COR-L47 (cell line): ENCODE results near the gene SLC33A1.
"Not testable (repeated sequence)": the region's sequence is repeated elsewhere in the genome, so short reads cannot be mapped to it uniquely, and the experiment has no call there.

Experiments
- DNase-seq: peaks from one replicate; lab custom pipeline; 2025; lab: John Stamatoyannopoulos, UW

The SLC33A1 gene

DNA sequence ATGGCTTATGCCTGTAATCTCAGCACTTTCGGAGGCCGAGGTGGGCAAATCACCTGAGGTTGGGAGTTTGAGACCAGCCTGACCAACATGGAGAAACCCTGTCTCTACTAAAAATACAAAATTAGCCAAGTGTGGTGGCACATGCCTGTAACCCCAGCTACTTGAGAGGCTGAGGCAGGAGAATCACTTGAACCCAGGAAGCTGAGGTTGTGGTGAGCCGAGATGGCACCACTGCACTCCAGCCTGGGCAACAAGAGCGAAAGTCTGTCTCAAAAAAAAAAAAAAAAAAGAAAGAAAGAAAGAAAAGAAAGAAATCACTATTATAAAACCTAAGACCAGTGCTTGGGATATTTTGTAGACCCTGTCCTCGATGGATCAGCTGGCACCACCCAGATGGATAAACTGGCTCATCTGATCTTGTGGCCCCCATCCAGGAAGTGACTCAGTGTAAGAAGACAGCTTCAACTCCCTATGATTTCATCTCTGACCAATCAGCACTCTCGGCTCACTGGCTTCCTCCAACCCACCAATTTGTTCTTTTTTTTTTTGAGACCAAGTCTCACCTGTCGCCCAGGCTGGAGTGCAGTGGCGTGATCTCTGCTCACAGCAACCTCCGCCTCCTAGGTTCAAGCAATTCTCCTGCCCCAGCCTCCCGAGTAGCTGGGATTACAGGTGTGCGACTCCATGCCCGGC, 8.2 kb upstream of the SLC33A1 start:
- not testable (repeated sequence) for DNase-seq

DNA sequence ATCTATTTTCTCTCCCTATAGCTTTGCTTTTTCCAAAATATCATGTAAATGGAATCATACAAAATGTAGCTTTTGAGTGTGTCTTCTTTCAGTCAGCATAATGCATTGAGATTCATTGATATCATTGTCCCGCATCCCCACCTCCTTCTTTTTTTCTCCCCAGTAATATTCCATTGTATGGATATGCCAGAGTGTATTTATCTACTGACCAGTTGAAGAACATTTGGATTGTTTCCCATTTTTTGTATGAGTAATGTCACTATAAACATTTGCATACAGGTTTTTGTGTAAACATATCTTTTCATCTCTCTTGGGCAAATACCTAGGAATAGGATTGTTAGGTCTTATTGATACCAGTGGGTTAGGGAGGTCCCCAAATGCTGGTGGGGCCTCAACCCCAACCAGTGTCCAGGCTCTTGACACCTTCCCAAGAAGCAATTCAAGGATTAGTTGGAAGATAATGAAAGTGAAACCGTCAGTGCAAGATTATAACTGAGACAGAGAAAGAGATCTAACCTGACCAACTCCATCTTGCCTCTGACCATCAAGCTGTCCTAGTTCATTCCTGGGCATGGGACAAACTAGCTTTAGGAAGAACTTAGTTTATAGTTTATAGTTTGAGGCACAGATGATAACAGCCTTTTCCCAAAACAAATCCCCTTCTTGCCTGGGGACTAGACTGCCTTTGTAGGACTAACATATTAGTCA, 7.4 kb upstream of the SLC33A1 start:
- DNase-seq: no peak

DNA sequence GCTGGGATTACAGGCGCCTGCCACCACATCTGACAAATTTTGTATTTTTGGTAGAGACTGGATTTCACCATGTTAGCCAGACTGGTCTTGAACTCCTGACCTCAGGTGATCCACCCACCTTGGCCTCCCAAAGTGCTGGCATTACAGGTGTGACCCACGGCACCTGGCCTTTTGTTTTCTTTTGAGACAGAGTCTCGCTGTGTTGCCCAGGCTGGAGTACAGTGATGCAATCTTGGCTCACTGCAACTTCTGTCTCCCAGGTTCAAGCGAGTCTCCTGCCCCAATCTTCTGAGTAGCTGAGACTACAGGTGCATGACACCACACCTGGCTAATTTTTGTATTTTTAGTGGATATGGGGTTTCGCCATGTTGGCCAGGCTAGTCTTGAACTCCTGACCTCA, 6.2 kb upstream of the SLC33A1 start:
- not testable (repeated sequence) for DNase-seq

DNA sequence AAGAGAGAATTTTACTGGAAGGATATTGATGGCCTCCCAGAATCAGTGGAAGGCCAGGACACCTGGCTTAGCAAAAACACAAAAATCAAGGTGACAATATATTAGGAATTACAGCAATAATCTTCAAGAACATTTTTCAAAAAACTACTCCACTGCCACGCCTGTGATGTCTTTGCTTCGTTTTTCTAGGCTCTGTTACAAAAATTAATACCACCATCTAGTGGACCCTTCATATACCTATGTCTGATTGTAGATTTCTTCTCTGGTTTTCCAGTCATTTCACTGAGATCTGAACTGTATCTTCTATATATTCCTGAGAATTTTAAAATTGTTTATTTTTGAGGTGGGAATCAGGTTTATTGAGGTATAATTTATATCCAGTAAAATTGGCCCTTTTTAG, 5.6 kb upstream of the SLC33A1 start:
- peak; percentile 48 for DNase-seq

DNA sequence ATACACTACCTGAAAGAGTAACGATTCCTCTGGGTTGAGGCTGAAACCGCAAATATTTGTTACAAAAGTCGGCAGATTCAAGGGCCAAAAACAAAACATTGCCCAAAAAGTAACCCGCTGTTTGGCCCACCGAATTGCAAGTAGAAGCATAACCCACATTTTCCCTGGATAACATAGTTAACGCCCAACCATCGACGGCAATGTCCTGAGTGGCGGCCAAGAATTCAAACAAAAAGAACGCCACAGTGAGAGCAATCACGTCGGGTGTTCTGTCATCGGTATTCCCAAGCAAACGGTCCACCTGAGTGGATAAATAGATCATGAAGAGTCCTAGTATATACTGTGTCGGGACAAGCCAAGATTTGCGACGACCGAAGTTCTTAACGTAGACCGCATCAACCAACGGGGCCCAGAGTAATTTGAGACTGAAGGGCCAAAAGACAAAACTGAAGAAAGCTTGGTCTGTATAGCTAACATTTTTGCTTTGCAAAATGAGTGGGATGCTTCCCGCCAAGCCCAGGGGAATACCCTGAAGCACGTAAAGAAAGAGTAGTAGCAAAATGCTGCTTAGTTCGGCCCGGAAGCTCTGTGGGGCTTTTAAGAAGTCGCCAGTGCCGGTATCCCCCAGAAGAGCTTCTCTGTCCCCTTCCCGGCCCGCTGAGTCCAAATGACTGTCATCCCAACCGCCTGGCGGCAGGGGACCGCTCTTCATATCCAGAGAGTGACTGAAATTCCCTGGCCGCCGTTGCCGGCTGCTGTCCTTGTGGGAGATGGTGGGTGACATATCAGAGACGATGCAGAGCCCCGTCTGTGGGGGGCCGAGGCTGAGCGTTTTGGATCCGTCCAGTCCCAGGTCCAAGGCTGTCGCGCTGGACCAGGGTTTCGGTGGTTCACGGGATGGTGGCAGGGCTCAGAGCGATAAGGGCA, 750 bp downstream of the SLC33A1 start:
- peak; percentile 20 for DNase-seq

DNA sequence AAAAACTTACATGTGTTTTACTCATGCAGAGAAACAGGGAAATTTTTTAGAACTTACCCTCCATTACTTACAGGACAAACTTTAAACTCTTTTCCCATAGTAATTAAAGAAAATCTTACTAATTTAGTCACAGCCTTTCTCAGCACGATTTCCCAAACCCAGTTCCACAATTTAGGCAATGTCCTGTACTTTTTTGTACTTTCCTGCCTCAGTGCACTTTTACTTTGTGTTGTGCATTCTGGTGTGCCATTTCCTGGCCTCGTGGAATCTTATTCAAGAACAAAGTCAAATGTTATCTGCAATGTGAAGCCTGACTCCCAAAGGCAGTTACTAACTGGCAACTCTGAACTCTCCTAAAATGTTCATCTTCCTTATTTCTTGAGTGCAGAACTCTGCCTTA, 1.9 kb downstream of the SLC33A1 start:
- DNase-seq: no peak

DNA sequence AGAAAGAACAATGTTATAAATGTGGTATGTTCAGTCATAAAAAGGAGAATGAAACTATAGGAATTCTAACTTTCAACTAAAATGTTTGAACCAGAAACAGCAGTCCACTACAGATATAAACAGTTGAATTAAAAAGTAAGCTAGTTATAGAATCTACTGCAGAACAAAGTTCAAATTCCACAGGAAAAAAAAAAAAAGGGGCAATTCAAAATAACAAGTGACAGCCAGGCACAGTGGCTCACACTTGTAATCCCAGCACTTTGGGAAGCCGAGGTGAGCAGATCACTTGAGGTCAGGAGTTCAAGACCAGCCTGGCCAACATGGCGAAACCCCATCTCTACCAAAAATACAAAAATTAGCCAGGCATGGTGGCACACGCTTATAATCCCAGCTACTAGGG, 4.8 kb downstream of the SLC33A1 start:
- not testable (repeated sequence) for DNase-seq

DNA sequence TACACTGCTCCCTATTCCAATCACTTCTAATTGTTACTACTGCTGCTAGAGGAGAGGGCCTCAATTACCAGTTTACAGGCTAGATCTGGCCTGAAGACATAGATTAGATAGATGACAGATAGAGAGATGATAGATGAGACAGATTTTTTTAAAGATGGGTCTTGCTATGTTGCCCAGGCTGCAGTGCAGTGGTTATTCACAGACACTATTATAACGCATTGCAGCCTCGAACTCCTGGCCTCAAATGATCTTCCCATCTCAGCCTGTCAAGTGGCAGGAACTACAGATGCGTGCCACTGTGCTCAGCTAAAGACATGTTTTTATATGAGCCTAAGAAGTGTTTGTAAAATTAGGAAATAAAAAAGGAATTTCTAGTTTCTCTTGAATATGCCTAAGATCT, 6.2 kb downstream of the SLC33A1 start:
- DNase-seq: no peak

DNA sequence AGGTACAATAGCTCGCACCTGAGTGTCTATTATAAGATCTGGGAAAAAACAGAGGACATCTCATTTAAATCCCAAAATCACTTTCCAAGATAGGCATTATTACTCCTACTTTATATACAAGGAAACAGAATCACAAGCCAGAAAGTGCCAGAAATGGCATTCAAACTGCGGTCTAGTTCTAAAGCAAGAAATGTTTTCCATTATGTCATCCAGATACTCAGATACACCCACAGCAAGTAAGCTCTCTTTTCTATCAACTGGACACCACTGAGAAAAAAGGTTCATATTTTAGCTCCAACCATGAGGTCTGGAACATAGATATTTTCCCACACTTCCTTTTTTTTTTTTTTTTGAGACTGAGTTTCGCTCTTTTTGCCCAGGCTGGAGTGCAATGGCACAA, 8.1 kb downstream of the SLC33A1 start:
- DNase-seq: no peak

DNA sequence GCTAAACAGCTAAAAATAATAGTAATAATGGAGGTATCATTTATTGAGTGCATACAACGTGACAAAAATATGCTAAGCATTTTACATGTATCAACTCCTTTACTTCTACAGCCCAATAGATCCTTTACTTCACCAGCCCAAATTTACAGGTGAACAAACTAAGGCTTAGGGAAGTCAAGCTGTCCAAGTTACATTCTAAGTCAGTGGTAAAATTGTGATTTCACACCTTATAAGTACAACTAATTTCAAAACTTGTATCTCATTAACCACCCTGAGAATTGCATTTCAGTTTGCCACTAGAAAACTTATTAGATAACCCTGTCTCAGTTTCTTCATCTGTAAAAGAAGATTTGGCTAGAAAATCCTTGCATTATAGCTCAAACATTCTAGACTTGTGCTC, 10.7 kb downstream of the SLC33A1 start:
- DNase-seq: no peak

DNA sequence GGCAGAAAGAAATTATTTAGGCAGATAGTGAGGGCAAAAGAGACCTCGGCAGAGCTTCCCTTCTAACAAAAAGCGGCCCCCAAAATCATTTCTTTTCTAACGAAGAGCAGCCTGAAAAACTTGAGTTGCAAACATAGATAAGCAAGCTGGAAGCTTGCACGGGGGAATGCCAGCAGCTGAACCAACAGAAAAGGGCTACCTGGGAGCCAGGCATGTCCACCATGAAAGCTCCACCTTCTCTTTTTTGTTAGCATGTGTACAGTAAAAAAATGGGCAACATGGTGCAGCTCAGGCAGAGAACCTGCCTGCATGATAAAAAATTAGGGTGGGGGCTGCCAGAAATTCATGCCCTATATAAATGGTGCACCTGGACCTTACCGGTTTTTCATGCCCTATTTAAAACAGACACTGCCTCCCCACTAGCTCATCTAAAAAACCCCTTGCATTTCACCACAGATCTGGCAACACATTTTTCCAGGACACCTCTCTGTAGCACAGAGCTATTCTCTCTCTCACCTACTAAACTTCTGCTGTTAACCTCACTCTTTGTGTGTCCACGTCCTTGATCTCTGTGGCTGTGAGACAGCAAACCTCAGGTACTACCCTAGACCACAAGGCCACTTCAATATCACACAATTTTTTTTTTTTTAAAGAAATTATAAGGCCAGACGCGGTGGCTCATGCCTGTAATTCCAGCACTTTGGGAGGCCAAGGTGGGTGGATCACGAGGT, 18.7 kb downstream of the SLC33A1 start:
- DNase-seq: no peak

DNA sequence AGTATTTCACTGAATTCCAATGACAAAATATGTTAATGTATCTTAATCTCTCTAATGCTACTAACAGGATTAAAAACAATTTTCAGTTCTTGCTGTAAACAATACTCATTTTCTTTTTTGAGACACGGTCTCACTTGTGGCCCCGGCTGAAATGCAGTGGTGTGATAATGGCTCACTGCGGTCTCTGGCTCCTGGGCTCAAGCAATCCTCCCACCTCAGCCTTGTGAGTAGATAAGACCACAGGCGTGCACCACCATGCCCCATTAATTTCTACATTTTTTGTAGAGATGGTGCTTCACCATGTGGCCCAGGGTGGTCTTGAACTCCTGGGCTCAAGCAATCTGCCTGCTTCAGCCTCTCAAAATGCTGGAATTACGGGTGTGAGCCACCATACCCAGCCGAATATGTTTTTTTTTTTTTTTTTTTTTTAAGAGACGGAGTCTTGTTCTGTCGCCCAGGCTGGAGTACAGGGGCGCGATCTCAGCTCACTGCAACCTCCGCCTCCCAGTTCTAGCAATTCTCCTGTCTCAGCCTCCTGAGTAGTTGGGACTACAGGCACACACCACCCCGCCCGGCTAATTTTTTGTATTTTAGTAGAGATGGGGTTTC, 25.6 kb downstream of the SLC33A1 start:
- DNase-seq: not testable (repeated sequence)

DNA sequence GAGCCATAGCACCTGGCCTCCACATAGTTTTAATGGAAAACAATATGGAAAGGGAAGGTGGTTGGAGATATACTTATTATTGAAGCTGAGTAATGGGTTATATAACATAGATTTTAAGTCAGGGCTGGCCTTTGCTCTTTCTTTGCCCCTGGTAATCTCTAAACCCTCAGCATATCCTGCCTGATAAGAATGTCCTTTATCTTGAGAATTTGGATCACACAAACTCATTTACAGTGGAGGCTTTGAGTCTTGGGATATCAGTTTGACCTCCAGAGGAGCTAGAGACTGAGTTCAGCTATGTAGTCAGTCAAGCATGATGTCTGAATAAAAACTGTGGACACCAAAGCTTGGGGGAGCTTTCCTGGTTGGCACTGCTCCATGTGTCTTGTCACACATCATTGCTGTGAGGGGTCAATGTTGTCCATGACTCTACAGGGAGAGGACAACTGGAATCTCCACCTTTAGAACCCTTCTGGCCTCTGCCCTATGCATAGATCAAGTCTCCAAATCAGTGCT, 39.1 kb downstream of the SLC33A1 start:
- DNase-seq: no peak

DNA sequence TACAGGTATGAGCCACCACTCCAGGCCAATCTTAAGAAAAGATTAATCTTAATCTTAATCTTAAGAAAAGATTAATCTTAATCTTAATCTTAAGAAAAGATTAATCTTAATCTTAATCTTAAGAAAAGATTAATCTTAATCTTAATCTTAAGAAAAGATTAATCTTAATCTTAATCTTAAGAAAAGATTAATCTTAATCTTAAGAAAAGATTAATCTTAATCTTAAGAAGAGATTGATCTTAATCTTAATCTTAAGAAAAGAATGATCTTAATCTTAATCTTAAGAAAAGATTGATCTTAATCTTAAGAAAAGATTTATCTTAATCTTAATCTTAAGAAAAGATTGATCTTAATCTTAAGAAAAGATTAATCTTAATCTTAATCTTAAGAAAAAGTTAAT, 41.0 kb downstream of the SLC33A1 start:
- DNase-seq: not testable (repeated sequence)

DNA sequence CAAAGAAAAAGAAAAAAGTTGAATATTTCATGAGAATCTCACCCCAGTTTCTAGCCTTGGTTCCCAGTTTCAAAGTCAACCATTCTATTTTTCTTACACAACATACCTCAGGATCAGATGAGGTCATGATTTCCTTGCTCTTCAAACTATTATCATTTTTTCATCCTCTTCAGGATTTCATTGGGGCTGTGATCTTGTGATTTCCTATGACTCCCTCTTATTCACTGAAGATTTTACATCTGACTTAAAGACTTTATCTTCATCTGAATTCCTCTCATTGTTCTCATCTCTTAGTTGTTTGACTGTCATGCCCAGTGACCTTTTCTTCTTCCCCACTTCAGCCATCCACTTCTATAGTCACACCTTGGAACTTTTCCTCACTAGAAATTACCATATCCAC, 45.0 kb downstream of the SLC33A1 start:
- no peak for DNase-seq

DNA sequence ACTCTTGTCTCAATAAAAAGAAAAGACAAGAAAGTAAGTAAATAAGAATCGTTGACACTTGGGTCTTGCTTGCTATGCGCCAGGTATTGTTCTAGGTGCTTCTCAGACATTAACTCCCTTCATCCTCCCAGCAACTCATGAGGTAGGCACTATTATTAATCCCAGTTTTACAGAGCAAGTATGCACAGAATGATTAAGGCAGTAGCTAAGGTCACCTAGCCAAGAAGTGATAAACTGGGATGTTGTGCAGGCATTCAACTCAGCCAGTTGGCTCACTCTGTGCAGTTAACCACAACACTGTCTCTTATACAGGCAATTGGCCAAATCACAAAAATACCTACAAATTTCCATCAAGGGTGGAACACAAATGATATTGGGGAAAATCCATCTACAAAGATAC, 46.4 kb downstream of the SLC33A1 start:
- DNase-seq: no peak

DNA sequence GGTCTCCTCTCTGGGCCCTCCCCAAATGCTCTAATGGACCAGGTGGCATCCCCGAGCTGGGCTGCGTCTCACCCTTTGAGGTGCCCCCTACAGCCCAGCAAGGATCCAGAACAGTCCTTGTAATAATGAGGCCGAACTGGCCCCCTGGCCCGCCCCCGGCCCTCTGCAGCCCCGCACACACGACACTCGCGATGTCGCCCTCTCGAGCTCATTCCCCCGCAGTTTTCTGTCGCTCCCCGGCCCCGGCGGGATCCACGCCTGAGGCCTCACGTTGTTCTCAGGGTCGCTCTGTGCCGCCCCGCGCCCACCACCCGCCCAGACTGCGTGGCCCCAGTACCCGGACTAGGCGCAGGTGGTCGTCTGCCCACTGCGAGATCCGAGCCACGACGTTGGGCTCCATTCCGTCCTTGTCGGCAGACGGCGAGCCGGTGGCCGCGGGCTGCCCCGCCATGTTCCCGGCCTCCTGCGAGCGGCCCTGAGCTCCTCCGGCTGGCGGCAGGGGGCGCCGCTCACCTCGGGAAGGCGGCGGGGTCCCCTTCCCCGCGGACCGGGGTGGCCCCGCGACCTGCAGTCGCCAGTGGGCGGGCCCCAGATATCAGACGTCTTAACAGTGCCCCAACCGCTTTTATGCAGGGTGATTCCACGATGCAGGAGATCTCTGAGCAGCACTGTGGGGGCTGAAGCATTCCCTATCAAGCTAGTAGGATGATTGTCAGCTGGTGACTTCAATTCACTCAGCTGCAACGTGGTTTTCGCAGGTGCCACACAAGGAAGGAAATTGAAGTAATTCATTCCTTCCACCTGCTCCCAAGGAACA, 48.2 kb downstream of the SLC33A1 start, which contains the start of gene C3orf33:
Gene C3orf33, minus strand, starts transcription at position 477 of the 817 bp plus-strand sequence. Its CDS starts 26 bp downstream, at position 451.
- peak; percentile 64 for DNase-seq

DNA sequence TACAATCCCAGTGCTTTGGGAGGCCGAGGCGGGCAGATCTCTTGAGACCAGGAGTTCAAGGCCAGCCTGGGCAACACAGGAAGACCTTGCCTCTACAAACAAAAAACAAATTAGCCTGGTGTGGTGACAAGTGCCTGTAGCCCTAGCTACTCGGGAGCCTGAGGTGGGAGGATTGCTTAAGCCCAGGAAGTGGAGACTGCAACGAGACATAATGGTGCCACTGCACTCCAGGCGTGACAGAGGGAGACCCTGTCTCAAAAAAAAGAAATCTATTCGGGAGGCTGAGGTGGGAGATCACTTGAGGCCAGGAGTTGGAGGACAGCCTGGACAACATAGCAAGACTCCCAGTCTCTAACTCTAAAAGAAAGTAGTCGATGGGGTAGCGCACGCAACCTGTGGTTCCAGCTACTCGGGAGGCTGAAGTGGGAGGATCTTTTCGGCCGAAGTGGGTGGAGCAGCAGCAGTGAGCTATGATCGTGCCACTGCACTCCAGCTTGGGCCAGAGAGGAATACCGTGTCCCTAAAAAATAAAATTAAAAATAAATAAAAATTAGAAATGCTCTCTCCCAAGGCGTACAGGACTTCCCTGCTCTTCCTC, 48.9 kb downstream of the SLC33A1 start:
- no peak for DNase-seq

DNA sequence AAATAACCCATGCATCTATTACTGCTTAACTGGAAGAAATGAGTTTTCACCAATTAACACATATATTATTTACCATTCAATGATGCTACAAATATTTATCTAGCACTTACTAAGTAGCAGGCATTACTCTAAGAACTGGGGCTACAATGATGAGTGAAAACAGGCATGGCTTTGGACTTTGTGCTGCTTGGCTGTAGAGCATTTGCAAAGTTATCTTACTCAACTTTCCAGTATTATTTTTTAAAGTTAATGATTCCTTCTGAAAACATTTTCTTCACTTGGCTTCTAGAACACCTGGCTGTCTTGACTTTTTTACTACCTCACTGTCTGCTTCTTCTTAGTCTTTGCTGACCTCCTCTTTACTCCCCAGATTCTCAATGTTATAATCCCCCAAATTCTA, 49.9 kb downstream of the SLC33A1 start:
- no peak for DNase-seq

DNA sequence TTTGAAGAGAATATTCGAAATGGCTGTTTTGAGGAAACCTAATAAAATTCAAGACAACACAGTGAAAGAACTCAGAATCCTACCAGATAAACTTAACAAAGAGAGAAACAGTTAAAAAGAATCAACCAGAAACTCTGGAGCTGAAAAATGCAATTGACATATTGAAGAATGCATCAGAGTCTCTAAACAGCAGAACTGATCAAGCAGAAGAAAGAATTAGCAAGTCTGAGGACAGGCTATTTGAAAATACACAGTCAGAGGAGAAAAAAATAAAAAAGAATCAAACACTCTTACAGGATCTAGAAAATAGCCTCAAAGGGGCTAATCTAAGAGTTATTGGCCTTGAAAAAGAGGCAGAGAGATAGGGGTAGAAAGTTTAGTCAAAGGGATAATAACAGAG, 61.7 kb downstream of the SLC33A1 start:
- no peak for DNase-seq
